Measurements from ENCODE around the gene LRRC61. TPM values are rescaled to one million over a fixed set of nuclear protein-coding genes. Genes with fewer than 3 reads are reported as not detected.
"Not testable (repeated sequence)": the region's sequence is repeated elsewhere in the genome, so short reads cannot be mapped to it uniquely, and the experiment has no call there.

Gene LRRC61
- total RNA-seq, 2 experiments from 2014 or later = 23.5 to 26.1 TPM

GRCh38 chr7:150383710-150384397 is 60.7 kb downstream of the LRRC61 start:
- Mint-ChIP-seq H3K27me3 (no peaks in the 10 kb centered on the region), H3K4me1 (peaks cover 14% of the 10 kb centered on the region), H3K27ac (no peak overlapping the region), H3K9me3 (no peaks in the 10 kb centered on the region), H3K4me3 (no peak overlapping the region), H3K36me3 (no peaks in the 10 kb centered on the region)
- no peak for DNase-seq

GRCh38 chr7:150384406-150385301 is 61.5 kb downstream of the LRRC61 start:
- Mint-ChIP-seq H3K9me3 (no peaks in the 10 kb centered on the region), H3K36me3 (no peaks in the 10 kb centered on the region), H3K27me3 (no peaks in the 10 kb centered on the region), H3K4me1 (peaks cover 13% of the 10 kb centered on the region), H3K4me3 (no peak overlapping the region), H3K27ac (no peak overlapping the region)
- no peak for DNase-seq

- H3K36me3 Mint-ChIP-seq = no peaks in the 10 kb centered on the region
Observed at GRCh38 chr7:150385302-150385723, 62.2 kb downstream of the LRRC61 start.

GRCh38 chr7:150385884-150386283 is 62.7 kb downstream of the LRRC61 start:
- H3K9me3 Mint-ChIP-seq, H3K27me3 Mint-ChIP-seq, H3K4me3 Mint-ChIP-seq, H3K36me3 Mint-ChIP-seq, H3K4me1 Mint-ChIP-seq, DNase-seq, H3K27ac Mint-ChIP-seq: not testable (repeated sequence)

More at GRCh38 chr7:150385302-150385723, 62.2 kb downstream of the LRRC61 start:
- peaks cover 6% of the 10 kb centered on the region for H3K4me1 Mint-ChIP-seq
- no peak for DNase-seq
- no peak overlapping the region for H3K27ac Mint-ChIP-seq
- no peaks in the 10 kb centered on the region for H3K27me3 Mint-ChIP-seq
- no peaks in the 10 kb centered on the region for H3K9me3 Mint-ChIP-seq
- no peak overlapping the region for H3K4me3 Mint-ChIP-seq

Other genes starting within 250 kb of the LRRC61 start
- 1 to 10 TPM; 2.8 to 3.4 TPM for gene ACTR3C, start 190 bp downstream of the LRRC61 start, total RNA-seq
- gene RARRES2, start 18.3 kb downstream of the LRRC61 start, total RNA-seq = not detected
- 10 to 100 TPM; 54.7 to 55.1 TPM for gene REPIN1, start 45.5 kb downstream of the LRRC61 start, total RNA-seq
- 1 to 10 TPM; 3.7 to 4.0 TPM for gene ZNF775, start 56.0 kb downstream of the LRRC61 start, total RNA-seq
- gene GIMAP8, start 127.3 kb downstream of the LRRC61 start, total RNA-seq = 10 to 100 TPM; 11.1 to 11.9 TPM
- gene GIMAP7, start 191.5 kb downstream of the LRRC61 start, total RNA-seq = 10 to 100 TPM; 36.1 to 37.9 TPM
- gene GIMAP4, start 244.0 kb downstream of the LRRC61 start, total RNA-seq = 10 to 100 TPM; 72.0 to 72.7 TPM

Measured in activated naive CD8-positive, alpha-beta T cell treated with anti-CD3 and anti-CD28 coated beads for 36 hours (primary cell).